Inferior parietal cortex (tissue), 1 donor: Measurements from ENCODE around the gene MAPRE3.
A peak's percentile ranks its signal among the peaks of the same experiment; 100 is the strongest.
"Not testable (repeated sequence)": the region's sequence is repeated elsewhere in the genome, so short reads cannot be mapped to it uniquely, and the experiment has no call there.

Source experiments
- DNase-seq: peaks from one replicate; pipeline ENCODE4 v3.0.0-alpha.2; 2016; ENCODE audit errors: extremely low spot score

The MAPRE3 gene

GRCh38 chr2:27070653-27071276 is 100.3 kb downstream of the MAPRE3 start:
- DNase-seq, result no peak

- DNase-seq, result peak; percentile 93
Observed at GRCh38 chr2:27071277-27071989, 101.0 kb downstream of the MAPRE3 start, which contains the start of gene OST4. OST4 (minus strand) TSS chr2:27071654.

- DNase-seq, result no peak
Observed at GRCh38 chr2:27071990-27072830, 101.8 kb downstream of the MAPRE3 start.

- no peak for DNase-seq
Observed at GRCh38 chr2:27072920-27073319, 102.5 kb downstream of the MAPRE3 start.

GRCh38 chr2:27073782-27074181 is 103.3 kb downstream of the MAPRE3 start:
- DNase-seq, result no peak

GRCh38 chr2:27074738-27075565 is 104.5 kb downstream of the MAPRE3 start:
- DNase-seq, result no peak

- DNase-seq, result not testable (repeated sequence)
Observed at GRCh38 chr2:27075566-27075871, 105.1 kb downstream of the MAPRE3 start.

GRCh38 chr2:27076323-27076722 is 105.9 kb downstream of the MAPRE3 start:
- DNase-seq, result no peak
